Measurements from ENCODE around the gene ADORA2B. TPM values are rescaled to one million over a fixed set of nuclear protein-coding genes. Genes with fewer than 3 reads are reported as not detected.

Gene ADORA2B
- total RNA-seq, 1 experiment from 2014 or later = 1.5 TPM

DNA sequence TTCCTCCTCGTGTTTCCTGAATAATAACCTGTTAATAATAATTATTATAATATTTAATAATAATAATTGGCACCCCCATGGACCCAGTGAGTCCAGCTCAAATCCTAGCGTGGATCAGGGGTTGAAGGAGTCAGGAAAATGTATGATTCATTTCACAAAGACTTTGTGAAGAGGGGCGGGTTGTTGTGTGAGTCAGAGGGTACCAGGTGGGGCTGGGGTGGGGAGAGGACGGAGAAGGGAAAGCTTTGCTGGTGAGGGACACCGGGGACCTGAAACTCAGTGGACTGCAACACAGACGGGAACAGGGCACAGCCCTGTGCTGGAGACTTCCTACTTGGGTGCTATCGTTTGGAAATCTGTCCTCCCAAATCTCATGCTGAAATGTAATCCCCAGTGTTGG lies 3.1 kb upstream of the ADORA2B start:
- DNase-seq = no peak
- ChIA-PET CTCF (no interaction called here), POLR2A (no interaction called here)
- TF ChIP-seq, protein P1, sequence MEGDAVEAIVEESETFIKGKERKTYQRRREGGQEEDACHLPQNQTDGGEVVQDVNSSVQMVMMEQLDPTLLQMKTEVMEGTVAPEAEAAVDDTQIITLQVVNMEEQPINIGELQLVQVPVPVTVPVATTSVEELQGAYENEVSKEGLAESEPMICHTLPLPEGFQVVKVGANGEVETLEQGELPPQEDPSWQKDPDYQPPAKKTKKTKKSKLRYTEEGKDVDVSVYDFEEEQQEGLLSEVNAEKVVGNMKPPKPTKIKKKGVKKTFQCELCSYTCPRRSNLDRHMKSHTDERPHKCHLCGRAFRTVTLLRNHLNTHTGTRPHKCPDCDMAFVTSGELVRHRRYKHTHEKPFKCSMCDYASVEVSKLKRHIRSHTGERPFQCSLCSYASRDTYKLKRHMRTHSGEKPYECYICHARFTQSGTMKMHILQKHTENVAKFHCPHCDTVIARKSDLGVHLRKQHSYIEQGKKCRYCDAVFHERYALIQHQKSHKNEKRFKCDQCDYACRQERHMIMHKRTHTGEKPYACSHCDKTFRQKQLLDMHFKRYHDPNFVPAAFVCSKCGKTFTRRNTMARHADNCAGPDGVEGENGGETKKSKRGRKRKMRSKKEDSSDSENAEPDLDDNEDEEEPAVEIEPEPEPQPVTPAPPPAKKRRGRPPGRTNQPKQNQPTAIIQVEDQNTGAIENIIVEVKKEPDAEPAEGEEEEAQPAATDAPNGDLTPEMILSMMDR (IDR thresholded peaks at IDR 0.05; ENCODE audit: insufficient read depth in 1 of 2, low read depth in 1 of 2, low read length in 1 of 2, severe bottlenecking in 1 of 2, unreplicated experiment in 1 of 2) = no peak
- H3K4me1 ChIP-seq = no peaks in the 10 kb centered on the region
- no peaks in the 10 kb centered on the region for H3K9me3 ChIP-seq
- H3K27me3 ChIP-seq (replicated peaks; ENCODE audit: control insufficient read depth, insufficient read depth, low read length) = no peaks in the 10 kb centered on the region
- no peaks in the 10 kb centered on the region for H3K4me1 Mint-ChIP-seq (ENCODE audit: low read depth, unreplicated experiment)
- H3K9me3 Mint-ChIP-seq (ENCODE audit: unreplicated experiment) = no peaks in the 10 kb centered on the region
- no peak overlapping the region for H3K4me3 ChIP-seq (ENCODE audit: low read depth, low read length)
- H3K36me3 Mint-ChIP-seq (ENCODE audit: insufficient read depth, unreplicated experiment) = no peaks in the 10 kb centered on the region
- BruUV-seq (replicated peaks) = no TSS peak
- H3K27me3 Mint-ChIP-seq (ENCODE audit: insufficient read depth, unreplicated experiment) = no peaks in the 10 kb centered on the region
- intact Hi-C loops (cut with micrococcal nuclease; ENCODE audit: unreplicated experiment) = no loop called here
- H3K27ac Mint-ChIP-seq (ENCODE audit: unreplicated experiment) = no peak overlapping the region
- no peak overlapping the region for H3K4me3 Mint-ChIP-seq (ENCODE audit: unreplicated experiment)
- H3K36me3 ChIP-seq (ENCODE audit: control insufficient read depth, insufficient read depth, low read length) = no peaks in the 10 kb centered on the region

DNA sequence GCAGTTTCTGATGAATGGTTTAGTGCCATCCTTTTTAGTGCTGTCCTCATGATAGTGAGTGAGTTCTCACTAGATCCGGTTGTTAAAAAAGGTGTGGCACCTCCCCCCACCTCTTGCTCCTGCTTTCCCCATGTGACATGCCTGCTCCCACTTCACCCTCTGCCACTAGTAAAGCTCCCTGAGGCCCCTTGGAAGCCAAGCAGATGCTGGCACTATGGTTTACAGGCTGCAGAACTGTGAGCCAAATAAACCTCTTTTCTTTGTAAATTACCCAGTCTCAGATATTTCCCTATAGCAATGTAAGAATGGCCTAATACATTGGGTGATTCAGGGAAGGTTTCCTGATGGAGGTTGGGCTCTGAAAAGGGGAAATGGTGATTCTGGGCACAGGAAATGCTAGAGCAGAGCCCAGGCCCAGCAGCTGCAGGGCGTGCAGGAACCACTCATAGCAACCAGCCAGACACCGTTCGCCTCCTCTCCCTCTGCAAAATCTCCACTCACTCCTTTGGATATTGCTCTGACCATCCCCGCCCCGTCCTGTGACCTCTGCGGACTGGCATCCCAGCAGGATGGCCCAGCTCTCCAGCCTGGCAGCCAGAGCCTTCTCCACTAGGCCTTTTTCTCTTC lies 2.6 kb upstream of the ADORA2B start:
- no peaks in the 10 kb centered on the region for H3K27me3 ChIP-seq (replicated peaks; ENCODE audit: control insufficient read depth, insufficient read depth, low read length)
- Mint-ChIP-seq H3K4me3 (ENCODE audit: unreplicated experiment) (no peak overlapping the region), H3K9me3 (ENCODE audit: unreplicated experiment) (no peaks in the 10 kb centered on the region), H3K27me3 (ENCODE audit: insufficient read depth, unreplicated experiment) (no peaks in the 10 kb centered on the region), H3K36me3 (ENCODE audit: insufficient read depth, unreplicated experiment) (no peaks in the 10 kb centered on the region), H3K27ac (ENCODE audit: unreplicated experiment) (no peak overlapping the region), H3K4me1 (ENCODE audit: low read depth, unreplicated experiment) (no peaks in the 10 kb centered on the region)
- TF ChIP-seq, protein P1 (IDR thresholded peaks at IDR 0.05; ENCODE audit: insufficient read depth in 1 of 2, low read depth in 1 of 2, low read length in 1 of 2, severe bottlenecking in 1 of 2, unreplicated experiment in 1 of 2) = no peak
- H3K9me3 ChIP-seq = no peaks in the 10 kb centered on the region
- no peak for DNase-seq
- no peaks in the 10 kb centered on the region for H3K36me3 ChIP-seq (ENCODE audit: control insufficient read depth, insufficient read depth, low read length)
- no peak overlapping the region for H3K4me3 ChIP-seq (ENCODE audit: low read depth, low read length)
- POLR2A ChIA-PET = no interaction called here
- CTCF ChIA-PET = no interaction called here
- BruUV-seq (replicated peaks) = no TSS peak
- no peaks in the 10 kb centered on the region for H3K4me1 ChIP-seq
- intact Hi-C loops (cut with micrococcal nuclease; ENCODE audit: unreplicated experiment) = no loop called here

DNA sequence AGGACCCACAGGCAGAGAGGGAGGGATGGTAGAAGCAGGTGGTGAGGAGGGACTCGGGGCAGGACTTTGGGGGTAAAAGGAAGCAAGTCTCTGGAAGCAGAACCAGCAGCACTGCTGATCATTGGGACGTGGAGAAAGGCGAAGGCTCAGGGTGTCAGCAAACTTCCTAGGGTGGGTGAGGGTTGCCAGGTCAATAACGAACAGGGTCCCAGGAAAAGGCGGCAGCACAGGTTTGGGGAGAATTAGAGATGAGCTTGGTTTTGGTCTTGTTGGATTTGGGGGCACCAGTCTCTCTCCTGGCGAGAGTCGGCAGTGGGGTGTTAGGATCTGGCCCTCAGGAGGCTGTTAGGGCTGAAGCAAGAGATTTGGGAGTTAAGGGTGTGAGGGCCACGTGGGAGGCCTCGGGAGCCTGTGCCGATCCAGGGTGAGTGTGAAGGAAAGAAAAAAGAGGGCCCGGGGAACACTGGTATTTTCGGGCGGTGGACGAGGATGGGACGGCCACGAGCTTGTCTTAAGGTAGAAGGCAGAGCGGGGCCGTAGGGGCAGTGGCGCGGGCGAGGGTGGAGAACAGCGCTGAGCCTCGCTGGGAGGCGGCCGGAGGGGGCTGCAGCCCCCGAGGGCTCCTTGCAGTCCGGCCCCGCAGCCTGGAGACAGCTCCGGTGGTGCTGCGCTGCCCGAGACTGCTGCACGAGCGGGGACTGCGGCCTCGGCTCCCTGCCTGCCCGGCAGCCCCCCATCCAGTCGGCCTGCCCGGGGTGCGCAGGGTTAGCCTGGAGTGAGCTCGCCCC lies 765 bp upstream of the ADORA2B start:
- Histone ChIP-seq H3K9me3 (no peaks in the 10 kb centered on the region), H3K4me1 (no peaks in the 10 kb centered on the region), H3K27me3 (replicated peaks; ENCODE audit: control insufficient read depth, insufficient read depth, low read length) (no peaks in the 10 kb centered on the region), H3K36me3 (ENCODE audit: control insufficient read depth, insufficient read depth, low read length) (no peaks in the 10 kb centered on the region), H3K4me3 (ENCODE audit: low read depth, low read length) (peak overlapping the region; percentile 67)
- Mint-ChIP-seq H3K36me3 (ENCODE audit: insufficient read depth, unreplicated experiment) (no peaks in the 10 kb centered on the region), H3K4me1 (ENCODE audit: low read depth, unreplicated experiment) (no peaks in the 10 kb centered on the region), H3K27ac (ENCODE audit: unreplicated experiment) (no peak overlapping the region), H3K4me3 (ENCODE audit: unreplicated experiment) (peak overlapping the region; percentile 66), H3K9me3 (ENCODE audit: unreplicated experiment) (no peaks in the 10 kb centered on the region), H3K27me3 (ENCODE audit: insufficient read depth, unreplicated experiment) (no peaks in the 10 kb centered on the region)
- TF ChIP-seq, protein P1 (IDR thresholded peaks at IDR 0.05; ENCODE audit: insufficient read depth in 1 of 2, low read depth in 1 of 2, low read length in 1 of 2, severe bottlenecking in 1 of 2, unreplicated experiment in 1 of 2) = no peak
- CTCF ChIA-PET = interaction anchor here (0.6 to 1.9 kb wide), 3 partner anchors 54 to 293 kb away, joined by 3 to 19 read pairs (median 4); partner anchors contain the start of genes TTC19 and ZSWIM7
- DNase-seq = no peak
- POLR2A ChIA-PET = no interaction called here
- no TSS peak for BruUV-seq (replicated peaks)
- intact Hi-C loops (cut with micrococcal nuclease; ENCODE audit: unreplicated experiment) = loop anchor here (1.0 kb wide), 1 partner anchor 54 kb away; no protein-coding TSS in a partner anchor
